Left hindlimb (tissue), 1 donor: Measurements from ENCODE around the gene ZNF653.
"Not testable (repeated sequence)": the region's sequence is repeated elsewhere in the genome, so short reads cannot be mapped to it uniquely, and the experiment has no call there.

Source experiments
- DNase-seq: peaks from one replicate; pipeline ENCODE4 v3.0.0-alpha.2; 2018

ZNF653 gene

GRCh38 chr19:11480715-11481533, 24.7 kb downstream of the ZNF653 start, which contains the start of gene ELAVL3:
TSS of gene ELAVL3 (minus strand) at chr19:11481046. CDS start at chr19:11480608, 438 bp downstream.
- DNase-seq, result no peak

GRCh38 chr19:11479898-11480714, 25.5 kb downstream of the ZNF653 start:
- DNase-seq, result no peak

- DNase-seq, result no peak
Observed at GRCh38 chr19:11479090-11479897, 26.3 kb downstream of the ZNF653 start.

- DNase-seq, result no peak
Observed at GRCh38 chr19:11478167-11479089, 27.2 kb downstream of the ZNF653 start.

GRCh38 chr19:11475861-11476260, 29.8 kb downstream of the ZNF653 start:
- DNase-seq, result no peak

- not testable (repeated sequence) for DNase-seq
Observed at GRCh38 chr19:11475343-11475742, 30.3 kb downstream of the ZNF653 start.

GRCh38 chr19:11473725-11474124, 31.9 kb downstream of the ZNF653 start:
- no peak for DNase-seq

- DNase-seq, result not testable (repeated sequence)
Observed at GRCh38 chr19:11468266-11468845, 37.3 kb downstream of the ZNF653 start.

- DNase-seq, result no peak
Observed at GRCh38 chr19:11465600-11465999, 40.0 kb downstream of the ZNF653 start.

GRCh38 chr19:11464333-11465265, 41.0 kb downstream of the ZNF653 start:
- no peak for DNase-seq

- DNase-seq, result no peak
Observed at GRCh38 chr19:11463391-11463790, 42.2 kb downstream of the ZNF653 start.

- no peak for DNase-seq
Observed at GRCh38 chr19:11461453-11461852, 44.2 kb downstream of the ZNF653 start.

GRCh38 chr19:11460207-11460606, 45.4 kb downstream of the ZNF653 start:
- no peak for DNase-seq

- DNase-seq, result not testable (repeated sequence)
Observed at GRCh38 chr19:11458912-11459311, 46.7 kb downstream of the ZNF653 start.

GRCh38 chr19:11458236-11458900, 47.3 kb downstream of the ZNF653 start:
- DNase-seq, result no peak

GRCh38 chr19:11457831-11458230, 47.8 kb downstream of the ZNF653 start:
- DNase-seq, result no peak

GRCh38 chr19:11457115-11457514, 48.5 kb downstream of the ZNF653 start:
- DNase-seq, result no peak

GRCh38 chr19:11456659-11457058, 49.0 kb downstream of the ZNF653 start:
- no peak for DNase-seq

- DNase-seq, result not testable (repeated sequence)
Observed at GRCh38 chr19:11455233-11455554, 50.4 kb downstream of the ZNF653 start.
